HG03159 (cell line): ENCODE results near the gene ANKRD52.
"Not testable (repeated sequence)": the region's sequence is repeated elsewhere in the genome, so short reads cannot be mapped to it uniquely, and the experiment has no call there.

ENCODE experiments used
- ATAC-seq: cut with Tn5 transposase; IDR thresholded peaks from one replicate; pipeline ENCODE4 v1.9.1; 2021; ENCODE audit warnings: mild to moderate bottlenecking, moderate library complexity; ENCODE audit not compliant: unreplicated experiment

Gene ANKRD52

GRCh38 chr12:56258068-56258819 is at the start of gene ANKRD52:
Gene ANKRD52 (minus strand): TSS chr12:56258384. CDS start chr12:56258269, 115 bp downstream.
- peak; percentile 86 for ATAC-seq

- no peak for ATAC-seq
These were observed 49.2 kb upstream of the ANKRD52 start for GRCh38 chr12:56307221-56307965.

- no peak for ATAC-seq
These were observed 46.8 kb upstream of the ANKRD52 start for GRCh38 chr12:56304872-56305590.

- ATAC-seq, result no peak
These were observed 46.1 kb upstream of the ANKRD52 start for GRCh38 chr12:56304276-56304675.

- no peak for ATAC-seq
These were observed 42.7 kb upstream of the ANKRD52 start for GRCh38 chr12:56300644-56301464.

- peak; percentile 90 for ATAC-seq
These were observed 41.9 kb upstream of the ANKRD52 start, which contains the start of gene CS for GRCh38 chr12:56299853-56300643. Gene CS (minus strand): TSS chr12:56300330. CDS start chr12:56300201, 129 bp downstream.

GRCh38 chr12:56299308-56299852 is 41.2 kb upstream of the ANKRD52 start:
- no peak for ATAC-seq

GRCh38 chr12:56298828-56299227 is 40.6 kb upstream of the ANKRD52 start:
- ATAC-seq, result no peak

- ATAC-seq, result no peak
These were observed 39.2 kb upstream of the ANKRD52 start for GRCh38 chr12:56297400-56297799.

GRCh38 chr12:56296295-56296694 is 38.1 kb upstream of the ANKRD52 start:
- no peak for ATAC-seq

GRCh38 chr12:56293795-56294194 is 35.6 kb upstream of the ANKRD52 start:
- ATAC-seq, result no peak

- no peak for ATAC-seq
These were observed 30.7 kb upstream of the ANKRD52 start for GRCh38 chr12:56288705-56289387.

- ATAC-seq, result no peak
These were observed 28.1 kb upstream of the ANKRD52 start for GRCh38 chr12:56286044-56286830.

- not testable (repeated sequence) for ATAC-seq
These were observed 26.1 kb upstream of the ANKRD52 start for GRCh38 chr12:56284263-56284662.

- no peak for ATAC-seq
These were observed 24.4 kb upstream of the ANKRD52 start for GRCh38 chr12:56282579-56282978.

GRCh38 chr12:56282030-56282429 is 23.8 kb upstream of the ANKRD52 start:
- no peak for ATAC-seq

GRCh38 chr12:56280849-56281248 is 22.7 kb upstream of the ANKRD52 start:
- ATAC-seq, result no peak

GRCh38 chr12:56278905-56279304 is 20.7 kb upstream of the ANKRD52 start:
- ATAC-seq, result no peak
